ENCODE data around the gene SRCIN1.

- TF ChIP-seq FOXP2 (optimal IDR thresholded peaks at IDR 0.05; ENCODE audit: borderline replicate concordance, extremely low read depth, extremely low read length, insufficient read depth) (no peak), POLR2AphosphoS5 (IDR thresholded peaks at IDR 0.05; ENCODE audit: low read depth, low read length) (no peak)
These were observed 6.2 kb upstream of the SRCIN1 start for GRCh38 chr17:38611872-38612376.
